ENCODE data around the gene PARD3B. TPM values are rescaled to one million over a fixed set of nuclear protein-coding genes. Genes with fewer than 3 reads are reported as not detected.

PARD3B gene
- total and polyA plus RNA-seq, 10 of the 15 experiments (the other 5 are each of a cell fraction or from before 2014, with no cell fraction given) = 0.01 to 0.54 (median 0.07) TPM; not detected in 7

- SMC1A ChIA-PET (ENCODE audit: uncharacterized antibody, unreplicated experiment) = no interaction called here
- Histone ChIP-seq H3K9me3 (replicated peaks; ENCODE audit: control insufficient read depth, insufficient read depth, low read length) (no peaks in the 10 kb centered on the region), H3K79me2 (ENCODE audit: control insufficient read depth, insufficient read depth, low read length) (no peaks in the 10 kb centered on the region), H3K9ac (ENCODE audit: control insufficient read depth, insufficient read depth, low read length) (no peak overlapping the region), H3K27me3 (replicated peaks in 1 of 2; ENCODE audit: control insufficient read depth in 2 of 2, insufficient read depth in 2 of 2, low read length in 1 of 2) (no peaks in the 10 kb centered on the region), H2AFZ (ENCODE audit: control insufficient read depth, low read depth, low read length) (no peak overlapping the region), H3K4me1 (ENCODE audit: control insufficient read depth, insufficient read depth, low read length) (no peaks in the 10 kb centered on the region), H3K4me2 (ENCODE audit: control insufficient read depth, insufficient read depth) (no peak overlapping the region), H3K4me3 (no peak overlapping the region), H3K27ac (ENCODE audit: control insufficient read depth, insufficient read depth) (no peak overlapping the region), H3K36me3 (ENCODE audit: control insufficient read depth in 2 of 2, insufficient read depth in 2 of 2, low read length in 1 of 2) (no peaks in the 10 kb centered on the region), H4K20me1 (ENCODE audit: control insufficient read depth, insufficient read depth) (no peaks in the 10 kb centered on the region)
- FAIRE-seq = no peak
- POLR2A ChIA-PET = no interaction called here
- TF ChIP-seq TAF1 (IDR thresholded peaks at IDR 0.05; ENCODE audit: borderline replicate concordance, low read depth, low read length) (no peak), CREM (IDR thresholded peaks at IDR 0.05; ENCODE audit: low read depth) (no peak)
- WGBS (ENCODE audit: insufficient coverage, insufficient replicate concordance, low lambda C conversion rate, missing lambda C conversion rate) = 12% methylated on average over 3 of the region's 3 CpGs
- RAD21 ChIA-PET (ENCODE audit: unreplicated experiment) = no interaction called here
- no TSS peak for BruUV-seq (replicated peaks)
- ATAC-seq = no peak
- CTCF ChIA-PET = no interaction called here
- no peak for DNase-seq (ENCODE audit: low read depth, low spot score)
- in situ Hi-C loops (cut with MboI) (no loop called here), intact Hi-C loops (cut with micrococcal nuclease; ENCODE audit: unreplicated experiment) (no loop called here)
Measured at GRCh38 chr2:205013586-205013985, 468.3 kb downstream of the PARD3B start.

GRCh38 chr2:205014201-205014600 lies 468.9 kb downstream of the PARD3B start:
- intact Hi-C loops (cut with micrococcal nuclease; ENCODE audit: unreplicated experiment) = no loop called here
- Histone ChIP-seq H2AFZ (ENCODE audit: control insufficient read depth, low read depth, low read length) (no peak overlapping the region), H3K9ac (ENCODE audit: control insufficient read depth, insufficient read depth, low read length) (no peak overlapping the region), H3K9me3 (replicated peaks; ENCODE audit: control insufficient read depth, insufficient read depth, low read length) (no peaks in the 10 kb centered on the region), H3K4me2 (ENCODE audit: control insufficient read depth, insufficient read depth) (no peak overlapping the region), H3K79me2 (ENCODE audit: control insufficient read depth, insufficient read depth, low read length) (no peaks in the 10 kb centered on the region), H3K4me3 (no peak overlapping the region), H3K27ac (ENCODE audit: control insufficient read depth, insufficient read depth) (no peak overlapping the region), H3K36me3 (ENCODE audit: control insufficient read depth in 2 of 2, insufficient read depth in 2 of 2, low read length in 1 of 2) (no peaks in the 10 kb centered on the region), H4K20me1 (ENCODE audit: control insufficient read depth, insufficient read depth) (no peaks in the 10 kb centered on the region), H3K27me3 (replicated peaks in 1 of 2; ENCODE audit: control insufficient read depth in 2 of 2, insufficient read depth in 2 of 2, low read length in 1 of 2) (no peaks in the 10 kb centered on the region), H3K4me1 (ENCODE audit: control insufficient read depth, insufficient read depth, low read length) (no peaks in the 10 kb centered on the region)
- FAIRE-seq (no peak), ATAC-seq (no peak), DNase-seq (ENCODE audit: low read depth, low spot score) (no peak)
- RAD21 ChIA-PET (ENCODE audit: unreplicated experiment) = no interaction called here
- 2% methylated on average over 2 of the region's 2 CpGs for WGBS (ENCODE audit: insufficient coverage, insufficient replicate concordance, low lambda C conversion rate, missing lambda C conversion rate)
- BruUV-seq (replicated peaks) = no TSS peak
- in situ Hi-C loops (cut with MboI) = no loop called here
- CTCF ChIA-PET = interaction anchor here (0.6 kb wide), 1 partner anchor 233 kb away, joined by 3 read pairs; no protein-coding TSS in a partner anchor
- SMC1A ChIA-PET (ENCODE audit: uncharacterized antibody, unreplicated experiment) = no interaction called here
- POLR2A ChIA-PET = no interaction called here
- TF ChIP-seq RELA (IDR thresholded peaks at IDR 0.05; ENCODE audit: borderline replicate concordance, partially characterized antibody) (no peak), KLF5 (IDR thresholded peaks at IDR 0.05; ENCODE audit: partially characterized antibody) (no peak), USF2 (IDR thresholded peaks at IDR 0.05; ENCODE audit: borderline replicate concordance, low read depth, low read length) (no peak), GABPA (IDR thresholded peaks at IDR 0.05; ENCODE audit: low read depth) (no peak), E4F1 (IDR thresholded peaks at IDR 0.05; ENCODE audit: borderline replicate concordance, partially characterized antibody) (no peak), BMI1 (IDR thresholded peaks at IDR 0.05; ENCODE audit: borderline replicate concordance) (no peak), MYC (IDR thresholded peaks at IDR 0.05; ENCODE audit: insufficient read depth, insufficient read length, insufficient replicate concordance, low read length, severe bottlenecking) (no peak), NR2F1 (conservative IDR thresholded peaks at IDR 0.05) (no peak), HDGF (IDR thresholded peaks at IDR 0.05) (no peak), HDAC2 (IDR thresholded peaks at IDR 0.05) (no peak), CHD1 (IDR thresholded peaks at IDR 0.05; ENCODE audit: low read depth, low read length) (no peak), TARDBP (IDR thresholded peaks at IDR 0.05; ENCODE audit: borderline replicate concordance) (no peak), NR2C2 (IDR thresholded peaks at IDR 0.05; ENCODE audit: borderline replicate concordance, control insufficient read depth, insufficient read length, low read depth) (no peak), RAD51 (IDR thresholded peaks at IDR 0.05) (no peak), EP300 (IDR thresholded peaks at IDR 0.05; ENCODE audit: borderline replicate concordance in 1 of 2, control insufficient read depth in 1 of 2, low read depth in 2 of 2, low read length in 2 of 2) (no peak)
